Neural cell (in vitro differentiated cells): Measurements from ENCODE around the gene CFAP65. TPM values are rescaled to one million over a fixed set of nuclear protein-coding genes. Genes with fewer than 3 reads are reported as not detected.

Experiments
- H2AFZ ChIP-seq: fragments of 200-600, 300-800 bp; sonication (generic), shearing (Covaris generic); 2 replicates; pipeline ENCODE4 v1.6.0; 2014; ENCODE audit warnings: low read depth, mild to moderate bottlenecking, antibody characterized with exemption, low read length, moderate library complexity
- H3F3A ChIP-seq: fragments of 200-600 bp; shearing (Covaris generic); 2 replicates; pipeline ENCODE4 v1.6.1; 2016; ENCODE audit warnings: mild to moderate bottlenecking, moderate library complexity, mixed read lengths, antibody characterized with exemption, low read length; ENCODE audit not compliant: insufficient read depth, poor library complexity, severe bottlenecking
- H3K27ac ChIP-seq: fragments of 200-600, 300-800 bp; sonication (generic), shearing (Covaris generic); 2 replicates; pipeline ENCODE4 v1.5.1; 2014; ENCODE audit warnings: mild to moderate bottlenecking, low read length, moderate library complexity
- H3K27me3 ChIP-seq: fragments of 300-800, 200-600 bp; sonication (generic), shearing (Covaris generic); 2 replicates; pipeline ENCODE4 v1.6.0; 2014; ENCODE audit warnings: mild to moderate bottlenecking, low read depth, low read length, moderate library complexity; ENCODE audit not compliant: insufficient read depth
- H3K36me3 ChIP-seq: fragments of 300-800, 200-600 bp; sonication (generic), shearing (Covaris generic); 2 replicates; pipeline ENCODE4 v1.5.1; 2014; ENCODE audit warnings: mild to moderate bottlenecking, antibody characterized with exemption, low read length, moderate library complexity; ENCODE audit not compliant: insufficient read depth
- H3K4me2 ChIP-seq: fragments of 300-800, 200-600 bp; sonication (generic), shearing (Covaris generic); 2 replicates; pipeline ENCODE4 v1.6.0; 2014; ENCODE audit warnings: mild to moderate bottlenecking, low read length
- H3K4me3 ChIP-seq: fragments of 300-800, 200-600 bp; sonication (generic), shearing (Covaris generic); 2 replicates; pipeline ENCODE4 v1.5.1; 2014; ENCODE audit warnings: mild to moderate bottlenecking, low read length, moderate library complexity
- H3K79me2 ChIP-seq: fragments of 200-600 bp; shearing (Covaris generic); replicated peaks from 2 replicates; pipeline ENCODE4 v1.6.0; 2014; ENCODE audit warnings: mild to moderate bottlenecking, low read length, moderate library complexity; ENCODE audit not compliant: insufficient read depth
- H3K9ac ChIP-seq: fragments of 300-800, 200-600 bp; sonication (generic), shearing (Covaris generic); 2 replicates; pipeline ENCODE4 v1.6.1; 2016; ENCODE audit warnings: mild to moderate bottlenecking, low read length, mixed read lengths
- H3K9me2 ChIP-seq: fragments of 200-600 bp; shearing (Covaris generic); 2 replicates; pipeline ENCODE4 v1.6.1; 2016; ENCODE audit warnings: mild to moderate bottlenecking, low read length, mixed read lengths; ENCODE audit not compliant: insufficient read depth
- H3K9me3 ChIP-seq: fragments of 200-600, 300-800 bp; sonication (generic), shearing (Covaris generic); 2 replicates; pipeline ENCODE4 v1.6.1; 2016; ENCODE audit warnings: mild to moderate bottlenecking, mixed run types, low read length, moderate library complexity, mixed read lengths
- H4K20me1 ChIP-seq: fragments of 200-600 bp; shearing (Covaris generic); 2 replicates; pipeline ENCODE4 v1.6.1; 2016; ENCODE audit warnings: mild to moderate bottlenecking, mixed run types; ENCODE audit not compliant: insufficient read depth
- EP300 ChIP-seq: fragments of 450-650 bp; conservative IDR thresholded peaks from 2 replicates; pipeline ENCODE4 v1.6.1; 2014; ENCODE audit warnings: antibody characterized with exemption, mild to moderate bottlenecking, moderate library complexity; ENCODE audit not compliant: poor library complexity, severe bottlenecking
- EZH2 ChIP-seq: fragments of 200-600, 300-800 bp; shearing (Covaris generic), sonication (generic); IDR thresholded peaks from 2 replicates; pipeline ENCODE4 v1.6.1; 2014; ENCODE audit warnings: antibody characterized with exemption, low read length, borderline replicate concordance, mild to moderate bottlenecking; ENCODE audit not compliant: insufficient read depth, poor library complexity, severe bottlenecking
- MXI1 ChIP-seq: fragments of 450-650 bp; conservative IDR thresholded peaks from 2 replicates; pipeline ENCODE4 v1.6.1; 2014; ENCODE audit warnings: antibody characterized with exemption, mild to moderate bottlenecking; ENCODE audit not compliant: poor library complexity, severe bottlenecking
- RAD21 ChIP-seq: fragments of 450-650 bp; conservative IDR thresholded peaks from 2 replicates; pipeline ENCODE4 v1.6.1; 2014; ENCODE audit warnings: antibody characterized with exemption, mild to moderate bottlenecking, moderate library complexity
- SMC3 ChIP-seq: fragments of 450-650 bp; conservative IDR thresholded peaks from 2 replicates; pipeline ENCODE4 v1.6.1; 2014; ENCODE audit warnings: antibody characterized with exemption, mild to moderate bottlenecking, moderate library complexity; ENCODE audit not compliant: poor library complexity
- TAF1 ChIP-seq: IDR thresholded peaks from 2 replicates; pipeline ENCODE4 v1.6.1; 2012; ENCODE audit warnings: low read depth
- polyA plus RNA-seq: library from polyadenylated mRNA; depleted of rRNA; stranded (reverse); fragments of >200 nt; gene quantifications from 2 replicates; pipeline ENCODE4 v1.2.3, GENCODE V29; 2014
- TF ChIP-seq, protein P1 (sequence below): fragments of 450-650 bp; IDR thresholded peaks from 2 replicates; pipeline ENCODE4 v1.5.1; 2014; ENCODE audit warnings: antibody characterized with exemption, mild to moderate bottlenecking, moderate library complexity; ENCODE audit not compliant: poor library complexity, severe bottlenecking
- TF ChIP-seq, protein P2 (sequence below): IDR thresholded peaks from 2 replicates; pipeline ENCODE4 v1.6.1; 2012; ENCODE audit warnings: borderline replicate concordance

Gene CFAP65
- polyA plus RNA-seq, 1 donor from 2014 or later, result 1.1 TPM

DNA sequence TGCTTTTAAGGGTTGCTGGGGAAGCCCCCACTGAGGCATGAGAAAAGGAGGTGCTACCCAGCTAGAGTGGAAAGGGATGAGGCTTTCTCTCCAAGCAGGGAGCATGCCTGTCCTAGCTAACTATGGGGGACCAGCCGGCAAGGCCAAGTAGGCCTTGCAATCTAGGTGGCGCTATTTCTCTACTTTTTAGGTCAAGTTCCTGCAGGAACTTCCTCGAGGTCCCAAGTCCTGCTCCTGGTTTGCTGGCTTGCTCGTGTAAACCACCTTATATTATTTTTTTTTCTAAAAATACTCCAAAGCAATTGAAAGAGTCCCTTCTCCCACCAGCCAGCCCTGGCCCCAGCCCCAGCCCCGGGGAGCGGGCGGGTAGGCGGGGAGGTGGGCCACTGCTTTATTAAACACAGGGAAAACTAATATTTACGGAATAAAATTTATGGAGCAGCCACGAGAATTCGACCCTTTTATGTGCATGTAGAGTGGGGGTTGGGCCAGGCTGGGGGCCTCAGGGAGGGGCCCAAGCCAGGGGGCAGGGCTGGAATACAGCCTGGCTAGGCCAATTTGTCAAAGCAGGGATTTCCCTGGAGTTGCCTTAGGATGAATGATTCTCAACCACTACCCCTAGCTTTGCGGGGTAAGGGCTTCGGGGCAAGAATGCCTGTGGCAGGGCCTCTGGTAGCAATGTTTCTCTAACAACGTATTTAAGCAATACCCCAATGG is 32.3 kb upstream of the CFAP65 start:
- Histone ChIP-seq H3F3A (no peaks in the 10 kb centered on the region), H3K9me3 (no peaks in the 10 kb centered on the region), H3K9ac (no peak overlapping the region), H3K27me3 (no peaks in the 10 kb centered on the region), H2AFZ (no peak overlapping the region), H3K4me3 (no peak overlapping the region), H3K9me2 (no peaks in the 10 kb centered on the region), H3K36me3 (no peaks in the 10 kb centered on the region), H3K4me2 (no peak overlapping the region), H3K79me2 (no peaks in the 10 kb centered on the region), H3K27ac (no peak overlapping the region), H4K20me1 (no peaks in the 10 kb centered on the region)
- no peak for TF ChIP-seq EP300
- no peak for TF ChIP-seq RAD21

DNA sequence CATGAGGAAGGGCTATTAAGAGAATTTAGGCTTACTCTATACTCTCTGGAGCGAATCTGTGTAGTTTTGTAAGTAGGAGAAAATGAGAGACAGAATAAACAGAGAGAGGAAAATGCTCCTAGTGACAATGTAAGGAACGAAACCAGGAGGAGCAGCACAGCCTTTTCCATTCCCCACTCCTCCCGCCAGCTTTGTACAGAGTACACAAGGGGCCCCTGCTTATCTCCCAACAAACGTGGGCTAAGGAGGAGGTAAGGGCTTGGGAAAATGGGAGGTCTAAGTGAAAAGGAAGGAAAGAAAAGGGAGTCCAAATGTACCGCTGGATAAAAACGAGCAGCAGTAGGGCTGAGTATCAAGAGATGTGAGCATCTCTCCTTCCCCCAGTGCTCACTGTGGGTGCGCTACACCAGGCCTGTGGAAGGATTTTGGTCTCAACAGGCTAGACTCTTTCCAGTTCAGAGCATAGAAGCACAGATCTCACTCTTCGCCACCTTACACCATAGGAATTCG is 31.5 kb upstream of the CFAP65 start:
- H3K4me2 ChIP-seq, result no peak overlapping the region
- no peaks in the 10 kb centered on the region for H3F3A ChIP-seq
- H3K27me3 ChIP-seq, result no peaks in the 10 kb centered on the region
- no peak overlapping the region for H3K9ac ChIP-seq
- H3K9me3 ChIP-seq, result no peaks in the 10 kb centered on the region
- no peak overlapping the region for H3K4me3 ChIP-seq
- H2AFZ ChIP-seq, result no peak overlapping the region
- H4K20me1 ChIP-seq, result no peaks in the 10 kb centered on the region
- no peaks in the 10 kb centered on the region for H3K9me2 ChIP-seq
- no peaks in the 10 kb centered on the region for H3K36me3 ChIP-seq
- no peak for TF ChIP-seq MXI1
- no peak for TF ChIP-seq EP300
- TF ChIP-seq EZH2, result no peak
- no peak for TF ChIP-seq SMC3
- TF ChIP-seq, protein P1, sequence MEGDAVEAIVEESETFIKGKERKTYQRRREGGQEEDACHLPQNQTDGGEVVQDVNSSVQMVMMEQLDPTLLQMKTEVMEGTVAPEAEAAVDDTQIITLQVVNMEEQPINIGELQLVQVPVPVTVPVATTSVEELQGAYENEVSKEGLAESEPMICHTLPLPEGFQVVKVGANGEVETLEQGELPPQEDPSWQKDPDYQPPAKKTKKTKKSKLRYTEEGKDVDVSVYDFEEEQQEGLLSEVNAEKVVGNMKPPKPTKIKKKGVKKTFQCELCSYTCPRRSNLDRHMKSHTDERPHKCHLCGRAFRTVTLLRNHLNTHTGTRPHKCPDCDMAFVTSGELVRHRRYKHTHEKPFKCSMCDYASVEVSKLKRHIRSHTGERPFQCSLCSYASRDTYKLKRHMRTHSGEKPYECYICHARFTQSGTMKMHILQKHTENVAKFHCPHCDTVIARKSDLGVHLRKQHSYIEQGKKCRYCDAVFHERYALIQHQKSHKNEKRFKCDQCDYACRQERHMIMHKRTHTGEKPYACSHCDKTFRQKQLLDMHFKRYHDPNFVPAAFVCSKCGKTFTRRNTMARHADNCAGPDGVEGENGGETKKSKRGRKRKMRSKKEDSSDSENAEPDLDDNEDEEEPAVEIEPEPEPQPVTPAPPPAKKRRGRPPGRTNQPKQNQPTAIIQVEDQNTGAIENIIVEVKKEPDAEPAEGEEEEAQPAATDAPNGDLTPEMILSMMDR, result no peak
- TF ChIP-seq, protein P2, sequence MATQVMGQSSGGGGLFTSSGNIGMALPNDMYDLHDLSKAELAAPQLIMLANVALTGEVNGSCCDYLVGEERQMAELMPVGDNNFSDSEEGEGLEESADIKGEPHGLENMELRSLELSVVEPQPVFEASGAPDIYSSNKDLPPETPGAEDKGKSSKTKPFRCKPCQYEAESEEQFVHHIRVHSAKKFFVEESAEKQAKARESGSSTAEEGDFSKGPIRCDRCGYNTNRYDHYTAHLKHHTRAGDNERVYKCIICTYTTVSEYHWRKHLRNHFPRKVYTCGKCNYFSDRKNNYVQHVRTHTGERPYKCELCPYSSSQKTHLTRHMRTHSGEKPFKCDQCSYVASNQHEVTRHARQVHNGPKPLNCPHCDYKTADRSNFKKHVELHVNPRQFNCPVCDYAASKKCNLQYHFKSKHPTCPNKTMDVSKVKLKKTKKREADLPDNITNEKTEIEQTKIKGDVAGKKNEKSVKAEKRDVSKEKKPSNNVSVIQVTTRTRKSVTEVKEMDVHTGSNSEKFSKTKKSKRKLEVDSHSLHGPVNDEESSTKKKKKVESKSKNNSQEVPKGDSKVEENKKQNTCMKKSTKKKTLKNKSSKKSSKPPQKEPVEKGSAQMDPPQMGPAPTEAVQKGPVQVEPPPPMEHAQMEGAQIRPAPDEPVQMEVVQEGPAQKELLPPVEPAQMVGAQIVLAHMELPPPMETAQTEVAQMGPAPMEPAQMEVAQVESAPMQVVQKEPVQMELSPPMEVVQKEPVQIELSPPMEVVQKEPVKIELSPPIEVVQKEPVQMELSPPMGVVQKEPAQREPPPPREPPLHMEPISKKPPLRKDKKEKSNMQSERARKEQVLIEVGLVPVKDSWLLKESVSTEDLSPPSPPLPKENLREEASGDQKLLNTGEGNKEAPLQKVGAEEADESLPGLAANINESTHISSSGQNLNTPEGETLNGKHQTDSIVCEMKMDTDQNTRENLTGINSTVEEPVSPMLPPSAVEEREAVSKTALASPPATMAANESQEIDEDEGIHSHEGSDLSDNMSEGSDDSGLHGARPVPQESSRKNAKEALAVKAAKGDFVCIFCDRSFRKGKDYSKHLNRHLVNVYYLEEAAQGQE, result no peak
- TF ChIP-seq TAF1, result no peak
- TF ChIP-seq RAD21, result no peak
- no peak overlapping the region for H3K27ac ChIP-seq
- H3K79me2 ChIP-seq, result no peaks in the 10 kb centered on the region
